GM12878 (cell line): ENCODE data around the gene ZNF366. TPM values are rescaled to one million over a fixed set of nuclear protein-coding genes. Genes with fewer than 3 reads are reported as not detected.

ENCODE experiments used
- BCLAF1 ChIP-seq: fragments of 450-650 bp; IDR thresholded peaks from 2 replicates; pipeline ENCODE4 v1.6.1; 2017; ENCODE audit warnings: antibody characterized with exemption, mild to moderate bottlenecking, moderate library complexity
- CUX1 ChIP-seq: IDR thresholded peaks from 2 replicates; pipeline ENCODE4 v1.6.1; 2012; ENCODE audit warnings: improper control_type of control experiment, low read depth, low read length; ENCODE audit not compliant: insufficient replicate concordance
- HCFC1 ChIP-seq: fragments of 150-350 bp; IDR thresholded peaks from 2 replicates; pipeline ENCODE4 v1.6.1; 2014; ENCODE audit warnings: low read length
- KLF5 ChIP-seq: fragments of 450-650 bp; IDR thresholded peaks from 2 replicates; pipeline ENCODE4 v1.6.1; 2014; ENCODE audit warnings: mild to moderate bottlenecking; ENCODE audit not compliant: partially characterized antibody
- PBX3 ChIP-seq: IDR thresholded peaks from 2 replicates; pipeline ENCODE4 v1.6.1; 2011; ENCODE audit warnings: mild to moderate bottlenecking, low read depth, low read length, moderate library complexity; ENCODE audit not compliant: insufficient replicate concordance
- PML ChIP-seq: IDR thresholded peaks from 2 replicates; pipeline ENCODE4 v1.6.1; 2012; ENCODE audit warnings: low read length, inconsistent platforms
- POLR2AphosphoS2 ChIP-seq: IDR thresholded peaks from 2 replicates; pipeline ENCODE4 v1.6.1; 2011; ENCODE audit warnings: low read depth, mild to moderate bottlenecking, low read length, improper control_type of control experiment, moderate library complexity
- RUNX3 ChIP-seq: IDR thresholded peaks from 2 replicates; pipeline ENCODE4 v1.6.1; 2012; ENCODE audit warnings: low read length, inconsistent platforms
- SUZ12 ChIP-seq: fragments of 200-600 bp; sonication (generic); IDR thresholded peaks from one replicate; pipeline ENCODE4 v1.6.1; 2018; ENCODE audit warnings: antibody characterized with exemption, mild to moderate bottlenecking; ENCODE audit not compliant: unreplicated experiment
- ZBED1 ChIP-seq: IDR thresholded peaks from 2 replicates; pipeline ENCODE4 v1.6.1; 2016; ENCODE audit warnings: borderline replicate concordance
- ZBTB11 ChIP-seq: fragments of 450-650 bp; formaldehyde crosslinking; IDR thresholded peaks from 2 replicates; pipeline ENCODE4 v1.5.0; 2022; ENCODE audit warnings: mild to moderate bottlenecking, missing genetic modification characterization
- ZBTB33 ChIP-seq: fragments of 450-650 bp; IDR thresholded peaks from 2 replicates; pipeline ENCODE4 v1.6.1; 2017; ENCODE audit warnings: mild to moderate bottlenecking
- polyA plus RNA-seq, 11 experiments: library from polyadenylated mRNA; depleted of rRNA in 4 of 11; unstranded in 6 of 11; stranded (reverse) in 5 of 11; fragments of >200 nt; fragmentation: Nextera tagmentation in 4 of 11; fragmentation: Illumina TruSeq in 1 of 11; extraction: Ambion mirVana in 4 of 11; extraction: Trizol in 1 of 11; gene quantifications; 1 replicate in 1 of 11; 2 replicates in 10 of 11; pipeline versions ENCODE4 v1.2.1 to v1.2.3, GENCODE V29; 2011 to 2016; ENCODE audit warnings: inconsistent platforms in 2 of 11, missing spikeins in 2 of 11, low read depth in 1 of 11
- total RNA-seq, 4 experiments: library from RNA; depleted of rRNA in 3 of 4; stranded (reverse); fragments of >200 nt in 3 of 4; fragmentation: Illumina TruSeq in 1 of 4; extraction: Trizol in 1 of 4; gene quantifications; 2 replicates each; pipeline versions ENCODE4 v1.2.1 to v1.2.3, GENCODE V29; 2013 to 2021

ZNF366 gene
- total and polyA plus RNA-seq, 10 of the 15 experiments (the other 5 are each of a cell fraction or from before 2014, with no cell fraction given), result 0.01 to 0.18 (median 0.04) TPM; not detected in 6

- TF ChIP-seq BCLAF1, result no peak
- TF ChIP-seq CUX1, result peak; percentile 84
- no peak for TF ChIP-seq ZBTB33
- no peak for TF ChIP-seq SUZ12
- TF ChIP-seq HCFC1, result no peak
- TF ChIP-seq KLF5, result no peak
- TF ChIP-seq PML, result peak; percentile 77; the same call in 1 of the 2 replicates
- TF ChIP-seq PBX3, result no peak
- TF ChIP-seq ZBTB11 (CRISPR knock-in tag), result no peak
- TF ChIP-seq RUNX3, result peak; percentile 96
- TF ChIP-seq POLR2AphosphoS2, result 0 out of 2 replicates have a peak, but pooled peaks have one; percentile 17
- TF ChIP-seq ZBED1, result peak; percentile 93
Observed at GRCh38 chr5:72465601-72466563, 41.3 kb downstream of the ZNF366 start (continued).
